Activated T-cell treated with anti-CD3 and anti-CD28 coated beads, Interleukin-2, amount 50 U/mL, for 72 hours (primary cell): Measurements from ENCODE around the gene NEUROG2. TPM values are rescaled to one million over a fixed set of nuclear protein-coding genes. Genes with fewer than 3 reads are reported as not detected.
"Not testable (repeated sequence)": the region's sequence is repeated elsewhere in the genome, so short reads cannot be mapped to it uniquely, and the experiment has no call there.

Source experiments
- ATAC-seq, 2 donors: fragments of 150-1000 bp; cut with Tn5 transposase; replicated peaks in 1 of 2; 2 replicates each; pipeline ENCODE4 v1.10.0; 2021; ENCODE audit warnings: moderate library complexity in 2 of 2, mild to moderate bottlenecking in 1 of 2
- DNase-seq, 2 donors: peaks; one replicate each; pipeline ENCODE4 v3.0.0; 2021 to 2022; ENCODE audit warnings: mixed read lengths in 1 of 2
- H3K27ac Mint-ChIP-seq: one replicate; pipeline ENCODE4 v1.8.0; 2022; ENCODE audit warnings: mild to moderate bottlenecking, moderate library complexity, mixed read lengths
- H3K27me3 Mint-ChIP-seq: one replicate; pipeline ENCODE4 v1.8.0; 2022; ENCODE audit warnings: low read depth, mixed read lengths
- H3K36me3 Mint-ChIP-seq, 2 donors: one replicate each; pipeline ENCODE4 v1.8.0; 2022; ENCODE audit warnings: mixed read lengths in 2 of 2, mild to moderate bottlenecking in 1 of 2; ENCODE audit not compliant: insufficient read depth in 2 of 2
- H3K4me1 Mint-ChIP-seq: one replicate; pipeline ENCODE4 v1.8.0; 2022; ENCODE audit warnings: low read depth, mixed read lengths
- H3K4me3 Mint-ChIP-seq, 2 donors: one replicate each; pipeline ENCODE4 v1.8.0; 2022; ENCODE audit warnings: mild to moderate bottlenecking in 2 of 2, mixed read lengths in 2 of 2, moderate library complexity in 2 of 2
- H3K9me3 Mint-ChIP-seq, 2 donors: one replicate each; pipeline ENCODE4 v1.8.0; 2022; ENCODE audit warnings: mixed read lengths in 2 of 2
- total RNA-seq, 2 donors: library from RNA; stranded (reverse); gene quantifications; one replicate each; pipeline ENCODE4 v1.2.3, GENCODE V29; 2022

Gene NEUROG2
- total RNA-seq: under 1 TPM; 0.23 to 0.26 TPM

DNA sequence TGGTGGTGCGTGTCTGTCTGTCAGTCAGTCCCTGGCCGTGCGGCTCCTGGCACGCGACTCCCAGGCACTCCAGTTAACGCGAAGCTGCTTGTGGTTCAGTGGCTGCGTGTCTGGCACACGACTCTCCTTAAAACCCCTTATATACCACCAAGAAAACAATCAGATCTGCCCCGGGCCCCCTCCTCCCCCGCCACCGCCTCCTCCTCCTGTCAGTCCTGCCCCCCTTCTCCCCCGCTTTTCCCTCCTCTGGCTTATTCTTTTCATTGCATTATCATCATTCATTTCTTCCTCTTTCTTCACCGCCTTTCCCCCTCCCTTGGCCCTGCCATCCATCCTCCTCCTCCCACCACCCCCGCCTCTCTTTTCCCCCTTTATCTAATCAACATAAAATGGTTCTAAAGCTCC lies at the start of gene NEUROG2:
TSS of gene NEUROG2 (minus strand) at position 115 of the 405 bp plus-strand sequence. CDS start 705 bp downstream, outside the sequence.
- Mint-ChIP-seq H3K4me1 (peaks cover 67% of the 10 kb centered on the region), H3K27me3 (peaks cover 98% of the 10 kb centered on the region), H3K27ac (peak within 1 kb of the TSS; percentile 79), H3K36me3 (peaks cover 6 to 7% of the 10 kb centered on the region in 2 donors), H3K9me3 (no peaks in the 10 kb centered on the region), H3K4me3 (peak within 1 kb of the TSS; percentile 92 to 98)
- DNase-seq (no peak), ATAC-seq (no peak)

DNA sequence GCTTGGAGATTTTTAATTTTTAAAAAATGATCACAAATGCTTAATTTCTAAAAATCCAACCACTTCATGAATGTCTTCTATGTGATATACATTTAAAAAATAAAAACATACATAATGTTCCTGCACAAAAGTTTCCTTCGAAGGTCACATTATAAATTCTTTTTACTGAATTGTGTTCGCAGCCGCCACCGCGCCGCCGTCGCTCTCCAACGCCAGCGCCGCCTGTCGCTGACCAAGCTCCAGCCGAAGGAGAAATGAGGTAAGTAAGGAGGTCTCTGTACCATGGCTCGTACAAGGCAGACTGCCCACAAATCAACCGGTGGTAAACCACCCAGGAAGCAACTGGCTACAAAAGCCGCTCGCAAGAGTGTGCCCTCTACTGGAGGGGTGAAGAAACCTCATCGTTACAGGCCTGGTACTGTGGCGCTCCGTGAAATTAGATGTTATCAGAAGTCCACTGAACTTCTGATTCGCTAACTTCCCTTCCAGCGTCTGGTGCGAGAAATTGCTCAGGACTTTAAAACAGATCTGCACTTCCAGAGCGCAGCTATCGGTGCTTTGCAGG lies 48.8 kb upstream of the NEUROG2 start:
- Mint-ChIP-seq H3K36me3 (peaks cover 4 to 9% of the 10 kb centered on the region in 2 donors), H3K4me3 (no peak overlapping the region), H3K9me3 (no peaks in the 10 kb centered on the region), H3K27ac (no peak overlapping the region), H3K27me3 (no peaks in the 10 kb centered on the region), H3K4me1 (no peaks in the 10 kb centered on the region)
- DNase-seq (no peak), ATAC-seq (no peak)

DNA sequence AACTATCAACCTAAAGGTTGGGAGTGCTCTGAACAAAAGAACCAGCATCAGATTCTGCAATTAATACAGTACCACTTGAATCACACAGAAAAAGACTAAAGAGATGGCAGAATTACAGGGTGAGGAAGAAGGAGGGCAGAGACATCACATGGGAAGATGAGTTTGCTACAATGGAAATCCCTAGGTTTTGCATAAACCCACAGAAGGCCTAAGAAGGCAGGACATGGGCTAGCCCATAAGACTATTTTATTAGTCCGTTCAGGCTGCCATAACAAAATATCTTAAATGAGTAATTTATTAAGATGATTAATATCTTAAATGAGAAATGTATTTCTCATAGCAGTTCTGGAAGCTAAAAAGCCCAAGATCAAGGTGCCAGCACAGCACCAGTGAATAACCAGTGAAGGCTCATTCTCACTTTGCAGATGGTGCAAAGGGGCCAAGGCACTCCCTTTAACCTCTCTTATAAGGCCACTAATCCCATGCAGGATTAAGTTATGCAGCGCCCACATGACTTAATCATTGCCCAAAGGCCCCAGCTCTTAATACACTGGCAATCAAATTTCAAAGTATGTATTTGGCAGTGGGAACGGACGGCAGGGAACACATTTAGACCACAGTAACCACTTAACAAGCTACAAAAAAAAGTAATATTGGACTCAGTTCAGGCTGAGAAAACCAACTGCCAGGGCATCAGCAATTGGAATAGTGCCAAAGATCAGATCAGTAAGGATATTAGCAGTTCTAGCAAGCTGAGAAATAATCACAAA lies 47.6 kb upstream of the NEUROG2 start:
- no peaks in the 10 kb centered on the region for H3K4me1 Mint-ChIP-seq
- peaks cover 3 to 9% of the 10 kb centered on the region in 2 donors for H3K36me3 Mint-ChIP-seq
- H3K27me3 Mint-ChIP-seq: no peaks in the 10 kb centered on the region
- no peak for DNase-seq
- no peak overlapping the region for H3K27ac Mint-ChIP-seq
- no peak overlapping the region for H3K4me3 Mint-ChIP-seq
- H3K9me3 Mint-ChIP-seq: no peaks in the 10 kb centered on the region
- no peak for ATAC-seq

DNA sequence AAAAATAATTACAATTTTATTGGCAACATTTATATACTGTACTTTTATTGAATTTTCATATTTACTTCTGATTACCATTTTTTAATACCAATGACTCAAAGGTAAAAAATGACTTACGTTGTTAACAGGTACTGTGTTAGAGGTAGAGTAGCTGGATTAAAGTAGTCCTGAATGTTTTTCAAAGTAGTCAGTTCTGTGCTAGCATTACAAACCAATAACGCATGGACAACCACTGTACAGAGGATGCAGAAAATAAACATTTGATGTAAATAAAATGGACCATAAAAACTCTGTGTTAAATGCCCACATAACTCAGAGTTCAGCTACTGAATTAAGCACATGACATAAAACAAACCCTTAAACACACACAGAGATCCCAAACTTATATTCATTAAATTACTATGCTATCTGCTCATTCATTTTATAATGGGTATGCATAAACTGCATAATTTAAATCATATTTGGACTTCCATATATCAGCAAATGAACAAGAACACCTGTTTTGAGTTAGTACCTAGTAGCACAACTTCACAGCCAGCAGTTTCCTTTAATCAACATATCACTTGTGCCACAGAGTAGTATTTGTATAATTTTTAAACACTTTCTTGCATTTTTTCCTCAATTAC lies 46.4 kb upstream of the NEUROG2 start:
- H3K27ac Mint-ChIP-seq: no peak overlapping the region
- H3K27me3 Mint-ChIP-seq: no peaks in the 10 kb centered on the region
- ATAC-seq (no peak), DNase-seq (no peak)
- H3K9me3 Mint-ChIP-seq: no peaks in the 10 kb centered on the region
- peaks cover 5 to 9% of the 10 kb centered on the region in 2 donors for H3K36me3 Mint-ChIP-seq
- no peak overlapping the region for H3K4me3 Mint-ChIP-seq
- H3K4me1 Mint-ChIP-seq: no peaks in the 10 kb centered on the region

DNA sequence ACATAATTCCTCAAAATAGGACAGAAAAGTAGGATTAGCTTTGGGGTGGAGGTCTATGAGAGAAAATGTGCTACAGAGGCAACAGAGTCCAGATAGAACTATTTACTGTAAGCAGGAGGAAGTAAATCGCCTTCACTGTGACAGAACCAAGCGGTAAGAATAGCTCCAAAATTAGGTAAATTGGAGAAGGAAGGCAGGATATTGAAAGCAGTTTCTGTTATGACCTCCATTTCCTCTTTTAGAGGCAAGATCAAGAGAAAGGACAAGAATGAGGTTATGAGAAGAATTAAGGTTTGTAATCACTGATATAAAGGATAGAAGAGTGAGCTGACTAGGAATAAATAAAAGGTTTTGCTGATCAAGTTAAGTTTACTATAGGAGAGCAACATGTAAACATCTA lies 44.1 kb upstream of the NEUROG2 start:
- no peaks in the 10 kb centered on the region for H3K4me1 Mint-ChIP-seq

DNA sequence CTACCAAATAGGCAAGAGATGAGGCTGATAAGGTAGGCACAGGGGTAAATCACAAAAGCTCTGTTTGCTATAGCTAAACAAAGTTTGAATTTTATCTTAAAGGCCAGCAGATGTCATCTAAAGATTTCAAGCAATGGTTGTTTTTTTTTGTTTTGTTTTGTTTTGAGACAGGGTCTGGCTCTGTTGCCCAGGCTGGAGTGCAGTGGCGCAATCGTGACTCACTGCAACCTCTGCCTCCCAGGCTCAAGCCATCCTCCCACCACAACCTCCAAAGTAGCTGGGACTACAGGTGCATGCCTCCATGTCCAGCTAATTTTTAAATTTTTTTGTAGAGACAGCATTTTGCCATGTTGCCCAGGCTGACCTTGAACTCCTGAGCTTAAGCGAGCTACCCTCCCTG lies 43.1 kb upstream of the NEUROG2 start:
- Mint-ChIP-seq H3K9me3 (no peaks in the 10 kb centered on the region), H3K27ac (no peak overlapping the region), H3K4me1 (no peaks in the 10 kb centered on the region), H3K4me3 (no peak overlapping the region), H3K27me3 (no peaks in the 10 kb centered on the region), H3K36me3 (peaks cover 5 to 6% of the 10 kb centered on the region in 2 donors)
- ATAC-seq (no peak), DNase-seq (no peak)

More for the DNA sequence above, 44.1 kb upstream of the NEUROG2 start:
- no peak for ATAC-seq
- Mint-ChIP-seq H3K4me3 (no peak overlapping the region), H3K27me3 (no peaks in the 10 kb centered on the region), H3K9me3 (no peaks in the 10 kb centered on the region), H3K36me3 (peaks cover 5 to 6% of the 10 kb centered on the region in 2 donors), H3K27ac (no peak overlapping the region)
- DNase-seq: no peak

DNA sequence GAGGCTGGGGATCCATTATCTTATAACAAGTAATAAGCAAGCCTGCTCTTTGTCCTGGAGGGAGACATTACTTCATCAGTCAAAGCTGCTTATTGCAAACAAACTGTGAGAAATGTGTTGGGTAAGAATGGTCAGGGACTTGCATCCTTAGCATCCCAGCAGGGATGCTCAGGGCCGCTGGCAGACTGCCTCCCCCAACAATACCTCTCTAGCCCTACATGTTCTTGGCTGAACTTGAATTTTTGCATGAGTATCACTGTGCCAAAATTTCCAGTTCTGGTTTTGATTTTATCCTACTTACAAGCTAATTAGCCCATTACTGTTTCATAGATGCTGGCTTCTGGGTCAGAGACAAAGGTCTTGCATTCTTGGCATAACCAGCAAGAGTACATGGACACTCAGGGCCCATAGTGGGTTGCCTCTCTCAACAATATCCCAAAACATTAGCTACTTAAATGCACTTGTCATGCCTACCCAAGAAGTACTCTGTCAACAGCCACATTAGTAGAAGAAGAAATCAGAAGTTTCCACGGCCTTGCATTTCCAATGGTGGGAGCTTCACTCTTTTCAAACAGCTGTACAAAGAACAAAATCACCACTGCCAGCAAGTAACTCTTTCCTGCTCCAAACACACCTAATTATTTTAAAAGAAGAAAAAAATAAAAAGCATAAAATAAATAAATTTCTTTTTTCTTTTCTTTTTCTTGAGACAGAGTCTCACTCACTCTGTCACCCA lies 41.9 kb upstream of the NEUROG2 start:
- Mint-ChIP-seq H3K4me3 (no peak overlapping the region), H3K27me3 (no peaks in the 10 kb centered on the region)
- ATAC-seq: no peak

DNA sequence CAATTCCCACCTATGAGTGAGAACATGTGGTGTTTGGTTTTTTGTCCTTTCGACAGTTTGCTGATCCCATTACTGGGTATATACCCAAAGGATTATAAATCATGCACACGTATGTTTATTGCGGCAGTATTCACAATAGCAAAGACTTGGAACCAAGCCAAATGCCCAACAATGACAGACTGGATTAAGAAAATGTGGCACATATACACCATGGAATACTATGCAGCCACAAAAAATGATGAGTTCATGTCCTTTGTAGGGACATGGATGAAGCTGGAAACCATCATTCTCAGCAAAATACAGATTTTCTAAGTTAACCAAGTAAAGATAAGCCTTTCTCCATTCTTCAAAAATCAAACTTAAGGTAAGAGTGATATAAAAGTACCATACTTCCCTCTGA lies 38.3 kb upstream of the NEUROG2 start:
- not testable (repeated sequence) for ATAC-seq, H3K27me3 Mint-ChIP-seq, DNase-seq, H3K4me3 Mint-ChIP-seq, H3K36me3 Mint-ChIP-seq, H3K4me1 Mint-ChIP-seq, H3K9me3 Mint-ChIP-seq, H3K27ac Mint-ChIP-seq

More for the DNA sequence above, 41.9 kb upstream of the NEUROG2 start:
- Mint-ChIP-seq H3K36me3 (peaks cover 5 to 6% of the 10 kb centered on the region in 2 donors), H3K4me1 (no peaks in the 10 kb centered on the region), H3K9me3 (no peaks in the 10 kb centered on the region), H3K27ac (no peak overlapping the region)
- DNase-seq: no peak

DNA sequence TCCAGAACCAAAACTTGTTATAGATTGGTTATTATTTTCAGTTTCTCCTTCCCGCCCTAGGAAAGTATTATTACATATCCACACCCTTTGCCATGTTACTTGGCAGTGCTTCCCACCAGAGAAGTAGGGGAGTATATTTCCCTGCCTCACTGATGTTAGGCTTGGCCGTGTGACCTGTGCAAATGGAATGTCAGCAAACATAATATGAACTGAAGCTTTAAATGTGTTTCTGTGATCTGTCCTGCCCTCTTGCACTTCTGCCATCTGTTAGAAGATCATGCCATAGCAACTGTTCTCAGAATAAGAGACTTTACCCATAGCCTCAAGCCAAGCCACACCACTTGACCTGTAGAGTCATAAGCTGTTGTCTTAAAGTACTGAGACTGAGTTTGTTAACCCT lies 36.7 kb upstream of the NEUROG2 start:
- H3K4me1 Mint-ChIP-seq: no peaks in the 10 kb centered on the region

DNA sequence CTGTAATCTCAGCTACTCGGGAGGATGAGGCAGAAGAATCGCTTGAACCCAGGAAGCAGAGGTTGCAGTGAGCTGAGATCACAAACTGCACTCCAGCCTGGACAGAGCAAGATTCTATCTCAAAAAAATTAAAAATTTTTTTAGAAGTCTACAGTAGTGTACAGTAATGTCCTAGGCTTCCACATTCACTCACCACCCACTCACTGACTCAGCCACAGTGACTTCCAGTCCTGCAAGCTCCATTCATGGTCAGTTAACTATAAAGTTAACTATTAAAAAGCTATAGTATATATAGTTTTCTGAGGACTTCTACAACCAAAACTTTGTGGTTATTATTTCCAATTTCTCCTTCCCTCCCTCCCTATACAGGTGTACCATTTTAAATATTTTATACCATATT lies 34.7 kb upstream of the NEUROG2 start:
- Mint-ChIP-seq H3K27ac (no peak overlapping the region), H3K4me3 (no peak overlapping the region), H3K27me3 (no peaks in the 10 kb centered on the region), H3K9me3 (no peaks in the 10 kb centered on the region), H3K36me3 (no peaks in the 10 kb centered on the region), H3K4me1 (no peaks in the 10 kb centered on the region)
- DNase-seq (no peak), ATAC-seq (no peak)

More for the DNA sequence above, 36.7 kb upstream of the NEUROG2 start:
- no peak overlapping the region for H3K4me3 Mint-ChIP-seq
- H3K27me3 Mint-ChIP-seq: no peaks in the 10 kb centered on the region
- no peaks in the 10 kb centered on the region for H3K9me3 Mint-ChIP-seq
- DNase-seq (no peak), ATAC-seq (no peak)
- no peaks in the 10 kb centered on the region for H3K36me3 Mint-ChIP-seq
- H3K27ac Mint-ChIP-seq: no peak overlapping the region

DNA sequence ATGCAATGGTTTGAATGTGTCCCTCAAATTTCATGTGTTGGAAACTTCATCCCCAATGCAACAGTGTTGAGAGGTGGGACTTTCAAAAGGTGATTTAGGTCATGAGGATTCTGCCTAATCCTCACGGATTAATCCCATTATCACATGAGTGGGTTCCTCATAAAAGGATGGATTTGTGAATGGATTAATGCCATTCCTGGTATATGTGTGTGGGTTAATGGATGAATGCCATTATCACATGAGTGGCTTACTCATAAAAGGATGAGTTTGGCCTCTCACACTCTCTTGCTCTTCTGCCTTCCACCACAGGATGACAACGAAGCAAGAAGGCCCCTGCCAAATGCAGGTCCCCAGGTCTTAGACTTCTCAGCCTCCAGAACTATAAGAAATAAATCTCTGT lies 30.5 kb upstream of the NEUROG2 start:
- DNase-seq: no peak
- Mint-ChIP-seq H3K27ac (no peak overlapping the region), H3K4me1 (no peaks in the 10 kb centered on the region), H3K9me3 (no peaks in the 10 kb centered on the region), H3K36me3 (peaks cover 0 to 2% of the 10 kb centered on the region in 2 donors), H3K27me3 (no peaks in the 10 kb centered on the region), H3K4me3 (no peak overlapping the region)
- no peak for ATAC-seq

DNA sequence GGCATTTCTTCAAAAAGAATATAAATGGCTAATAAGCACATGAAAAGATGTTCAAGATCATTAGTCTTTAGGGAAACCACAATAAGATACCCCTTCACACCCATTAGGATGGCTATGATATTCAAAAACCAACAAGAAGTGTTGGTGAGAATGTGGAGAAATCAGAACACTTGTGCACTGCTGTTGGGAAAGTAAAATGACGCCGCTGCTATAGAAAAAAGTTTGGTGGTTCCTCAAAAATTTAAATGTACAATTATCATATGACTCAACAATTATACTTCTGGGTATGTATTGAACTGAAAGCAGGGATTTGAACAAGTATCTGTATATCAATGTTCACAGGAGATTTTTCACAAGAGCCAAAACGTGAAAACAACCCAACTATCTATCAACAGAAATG lies 29.4 kb upstream of the NEUROG2 start:
- Mint-ChIP-seq H3K4me3 (no peak overlapping the region), H3K36me3 (peaks cover 0 to 2% of the 10 kb centered on the region in 2 donors), H3K27ac (no peak overlapping the region), H3K9me3 (no peaks in the 10 kb centered on the region), H3K27me3 (no peaks in the 10 kb centered on the region), H3K4me1 (no peaks in the 10 kb centered on the region)
- DNase-seq (no peak), ATAC-seq (no peak)

DNA sequence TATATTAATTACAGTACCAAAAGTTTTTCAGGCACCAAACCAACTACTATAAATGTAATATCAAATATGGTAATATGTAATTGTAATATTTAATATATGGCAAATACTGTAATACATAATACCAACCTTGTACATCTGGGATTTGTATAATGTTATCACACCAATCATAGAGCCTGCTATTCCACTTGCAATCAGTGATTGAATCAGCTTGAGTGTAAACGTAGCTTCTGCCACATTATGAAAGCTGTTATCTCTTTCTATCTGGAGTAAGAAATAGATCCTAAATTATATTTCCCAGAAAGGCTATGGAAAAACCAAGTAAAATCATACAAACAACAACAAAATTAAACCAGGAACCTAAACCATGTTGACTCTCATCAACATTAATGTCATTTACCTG lies 24.7 kb upstream of the NEUROG2 start:
- ATAC-seq: no peak
- H3K36me3 Mint-ChIP-seq: peaks cover 0 to 2% of the 10 kb centered on the region in 2 donors
- no peaks in the 10 kb centered on the region for H3K4me1 Mint-ChIP-seq
- no peak overlapping the region for H3K27ac Mint-ChIP-seq
- no peak overlapping the region for H3K4me3 Mint-ChIP-seq
- no peaks in the 10 kb centered on the region for H3K9me3 Mint-ChIP-seq
- H3K27me3 Mint-ChIP-seq: no peaks in the 10 kb centered on the region
- no peak for DNase-seq
